Stimulated activated CD4-positive, alpha-beta T cell treated with anti-CD3 and anti-CD28 coated beads, Interleukin-15, amount 100 ng/mL, for 48 hours (primary cell): ENCODE data around the gene MORN1.

Experiments used
- DNase-seq, 2 donors: peaks; one replicate each; pipeline ENCODE4 v3.0.0-alpha.2; 2020; ENCODE audit warnings: low read depth in 2 of 2

MORN1 gene

DNA sequence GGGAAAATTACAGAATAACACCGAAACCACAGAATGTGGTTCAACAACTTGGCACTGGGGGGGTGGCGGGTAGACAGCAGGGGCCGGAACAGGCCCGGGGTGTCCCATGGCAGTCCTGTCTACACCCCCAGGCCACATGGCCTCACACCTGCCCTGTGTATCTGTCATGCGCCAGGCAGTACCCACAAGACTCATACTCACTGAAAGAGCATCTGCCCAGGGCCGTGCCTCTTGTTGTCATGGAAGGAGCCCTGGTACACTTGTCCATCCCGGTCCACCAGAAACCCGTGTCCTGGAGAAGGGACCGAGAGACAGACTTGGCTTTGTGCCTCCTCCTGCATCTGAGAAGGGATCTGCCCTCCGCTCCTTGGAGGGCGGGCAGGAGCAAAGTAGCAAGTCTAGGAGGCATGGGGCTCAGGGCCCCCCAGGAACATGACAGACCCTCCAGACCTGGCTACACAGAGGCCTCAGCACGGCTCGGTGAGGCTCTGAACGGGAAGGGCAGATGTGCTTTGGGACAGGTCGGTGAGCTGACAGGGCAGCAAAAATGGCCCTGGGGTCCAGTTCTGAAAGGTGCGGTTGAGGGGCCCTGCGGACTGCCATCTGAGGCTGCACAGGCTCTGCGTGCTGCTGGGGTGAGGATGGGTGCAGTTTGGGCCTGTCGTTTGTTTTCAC lies 5.6 kb downstream of the MORN1 start:
- DNase-seq, result no peak

DNA sequence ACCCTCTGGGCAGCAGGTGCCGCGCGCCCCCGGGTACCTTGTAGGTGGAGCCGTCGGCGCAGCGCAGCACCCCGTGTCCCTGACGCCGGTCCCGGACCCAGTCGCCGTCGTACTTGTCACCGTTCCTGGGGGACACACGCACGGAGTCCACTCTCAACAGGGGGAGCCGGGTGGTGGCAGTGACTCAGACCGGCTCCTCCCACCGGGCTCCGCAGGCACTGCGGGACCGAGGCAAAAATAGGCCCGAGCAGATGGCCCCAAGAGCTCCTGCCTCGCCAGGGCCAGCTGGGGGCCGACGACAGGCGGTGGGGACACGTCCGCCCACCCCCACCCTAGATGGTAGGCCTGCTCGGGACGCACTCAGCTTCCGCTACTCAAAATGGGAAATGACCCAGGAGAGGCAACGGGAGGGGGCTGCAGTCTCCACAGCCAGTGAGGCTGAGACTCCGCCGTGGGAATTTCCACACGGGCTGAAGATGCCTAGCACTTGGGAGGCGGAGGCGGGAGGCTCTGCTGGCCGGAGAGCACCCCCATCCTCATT lies 6.3 kb downstream of the MORN1 start:
- DNase-seq, result no peak

DNA sequence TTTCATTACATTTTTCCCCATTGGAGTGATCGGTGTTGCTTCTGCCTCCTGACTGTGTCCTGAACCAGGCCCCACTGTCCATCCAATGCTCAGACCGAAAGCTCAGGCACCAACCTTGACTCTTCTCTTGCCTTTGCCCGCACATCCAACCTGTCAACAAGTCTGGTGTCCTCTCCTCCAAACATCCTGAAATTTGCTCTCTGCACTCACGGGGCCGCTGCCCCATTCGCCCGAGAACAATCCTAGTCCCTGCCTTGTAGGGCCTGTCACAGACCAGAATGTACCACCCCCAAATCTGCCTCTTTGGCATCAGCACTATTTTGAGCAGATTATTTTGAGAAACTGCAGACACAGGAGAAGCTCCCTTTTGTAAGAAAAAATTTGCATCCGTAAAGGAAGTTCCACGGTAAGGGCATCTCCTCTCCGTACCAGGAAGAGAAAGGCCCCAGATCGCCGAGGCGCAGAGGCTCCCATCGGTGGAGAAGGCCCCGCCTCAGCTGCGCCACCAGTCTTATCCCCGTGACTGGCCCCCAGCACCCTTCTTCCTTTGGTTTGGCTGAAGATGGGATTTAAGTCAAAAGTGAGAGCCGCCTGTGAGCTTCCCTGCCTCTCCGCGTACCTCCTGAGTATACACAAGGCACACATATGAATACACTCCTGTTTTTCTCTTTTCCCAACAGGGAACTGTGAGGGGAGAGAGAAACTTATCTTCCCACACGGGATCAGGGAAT lies 7.1 kb downstream of the MORN1 start:
- no peak for DNase-seq

DNA sequence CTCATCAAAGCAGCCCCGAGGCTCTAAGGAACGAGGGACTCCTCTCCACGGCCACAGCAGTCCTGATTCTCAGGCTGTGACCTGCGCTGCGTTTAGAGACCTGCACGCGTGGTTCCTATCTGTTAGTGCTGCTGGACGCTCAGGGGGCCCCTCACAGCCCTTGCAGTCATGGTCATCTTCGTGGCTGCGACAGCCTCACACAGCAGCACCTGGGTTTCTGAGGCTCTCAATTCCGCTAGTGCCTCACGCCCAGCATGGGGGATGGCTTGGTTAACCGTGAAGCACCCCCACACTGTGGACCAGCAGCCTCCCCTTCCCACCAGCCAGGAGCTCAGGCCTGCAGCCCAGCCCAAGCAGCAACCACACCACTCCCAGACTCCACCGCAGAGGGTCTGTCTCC lies 7.8 kb downstream of the MORN1 start:
- no peak for DNase-seq

DNA sequence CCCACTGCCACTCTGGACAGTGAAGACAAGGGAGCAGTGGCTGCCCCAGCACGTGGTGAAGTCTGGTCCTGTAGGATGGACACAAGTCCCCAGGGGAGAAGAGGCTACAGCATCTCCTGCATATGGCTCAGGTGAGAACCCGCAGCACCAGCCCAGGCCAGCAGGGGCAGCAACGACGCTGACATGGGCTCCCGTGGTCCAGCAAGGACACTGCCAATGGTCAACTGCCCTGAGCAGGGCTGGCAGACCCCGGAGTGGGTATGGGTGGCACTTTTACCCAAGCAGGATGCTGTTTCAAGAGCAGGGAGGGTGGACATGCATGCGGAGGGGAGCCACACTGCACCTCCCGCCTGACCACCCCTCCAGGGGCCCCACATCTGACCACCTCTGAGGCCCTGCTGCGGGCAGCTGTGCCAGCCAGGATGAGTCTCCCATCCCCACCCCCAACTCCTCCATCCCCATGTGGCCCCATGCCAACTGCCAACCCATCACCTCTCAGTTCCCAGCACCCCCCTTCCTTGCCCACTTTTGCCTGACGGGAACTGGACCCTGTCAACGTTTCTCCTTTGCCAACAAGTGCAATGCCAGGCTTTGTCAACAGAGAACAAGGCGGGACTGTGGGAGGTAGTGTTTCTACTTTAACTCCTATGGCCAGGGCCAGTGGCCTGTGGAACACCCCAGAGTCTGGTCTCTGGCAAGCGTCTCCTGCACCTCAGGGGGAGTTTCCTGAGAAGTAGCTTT lies 8.6 kb downstream of the MORN1 start:
- DNase-seq, result no peak

DNA sequence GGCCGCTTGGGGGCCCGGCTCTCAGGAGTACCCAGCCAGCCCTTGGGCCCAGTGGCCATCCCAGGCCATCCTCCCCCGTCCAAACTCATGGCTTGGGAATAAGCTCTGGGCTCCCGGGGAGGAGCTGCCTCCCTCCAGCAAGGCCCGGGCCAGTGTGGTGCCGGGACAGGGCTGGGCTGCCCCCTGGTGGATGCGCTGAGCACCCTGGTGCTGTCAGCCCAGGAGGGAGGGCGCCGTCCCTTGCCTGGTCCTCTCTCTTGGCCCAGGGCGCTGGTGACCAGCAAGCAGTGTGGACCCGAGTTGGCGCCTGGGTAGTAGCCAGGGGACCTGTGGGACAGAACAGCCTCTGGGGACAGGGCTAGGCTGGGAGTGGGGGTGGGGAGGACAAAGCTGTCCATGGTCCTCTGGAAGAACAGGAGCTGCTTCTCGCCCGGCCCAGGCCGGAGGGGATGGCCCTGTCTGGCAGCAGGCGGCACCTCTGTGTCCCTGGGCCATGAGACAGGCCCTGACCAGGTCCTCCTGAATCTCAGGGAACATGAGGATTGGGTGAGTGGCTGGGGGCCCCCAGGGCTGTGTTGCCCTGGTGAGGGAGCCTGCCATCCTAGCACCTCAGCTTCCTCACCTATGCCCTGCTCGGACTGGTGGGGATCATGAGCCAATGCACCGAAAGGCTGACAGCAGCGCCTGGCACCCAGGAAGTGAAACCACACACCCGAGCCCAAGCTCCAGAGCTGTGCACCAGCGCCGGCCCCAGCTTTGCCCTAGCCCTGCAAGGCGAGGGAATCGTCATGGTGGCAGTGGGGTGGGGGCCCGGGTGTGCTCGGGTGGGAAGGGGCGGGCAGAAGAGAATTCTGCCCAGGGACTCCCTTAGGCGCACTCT lies 9.4 kb downstream of the MORN1 start:
- DNase-seq, result peak; percentile 55 to 75

DNA sequence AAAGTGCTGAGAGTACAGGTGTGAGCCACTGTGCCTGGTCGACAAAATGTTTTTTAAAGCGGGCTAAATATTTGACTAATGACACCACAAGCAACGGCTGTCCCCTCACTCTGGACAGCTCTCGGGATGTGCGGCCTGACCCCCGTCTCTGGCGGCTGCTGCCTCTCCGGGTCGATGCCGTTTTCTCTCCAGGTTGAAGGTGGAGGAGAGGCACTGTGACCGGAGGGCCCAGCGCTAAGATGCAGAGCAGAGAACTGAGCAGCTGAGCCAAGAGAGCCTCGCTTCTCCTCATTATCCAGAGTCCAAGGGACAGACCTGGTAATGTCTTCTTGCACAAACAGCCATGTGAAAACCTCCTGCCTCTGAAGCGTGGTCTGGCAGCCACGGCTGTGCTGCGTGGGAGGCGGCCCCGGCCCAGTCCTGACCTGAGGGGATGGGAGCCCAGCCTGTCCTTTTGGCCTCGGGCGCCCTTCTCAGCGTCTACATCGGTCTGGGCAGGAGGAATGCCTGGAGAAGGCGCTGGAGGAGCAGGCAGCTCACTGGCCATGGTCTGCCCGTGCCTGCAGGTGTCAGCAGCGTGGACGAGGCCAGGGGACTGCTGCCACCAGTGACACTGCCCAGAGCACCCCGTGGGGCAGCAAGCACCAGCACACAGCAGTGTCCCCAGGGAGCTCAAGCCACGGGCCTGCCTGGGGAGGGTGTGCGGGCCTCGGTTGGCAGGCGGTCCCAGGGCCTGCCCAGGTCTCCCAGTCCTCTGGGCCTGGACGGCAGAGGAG lies 10.3 kb downstream of the MORN1 start:
- DNase-seq, result no peak

DNA sequence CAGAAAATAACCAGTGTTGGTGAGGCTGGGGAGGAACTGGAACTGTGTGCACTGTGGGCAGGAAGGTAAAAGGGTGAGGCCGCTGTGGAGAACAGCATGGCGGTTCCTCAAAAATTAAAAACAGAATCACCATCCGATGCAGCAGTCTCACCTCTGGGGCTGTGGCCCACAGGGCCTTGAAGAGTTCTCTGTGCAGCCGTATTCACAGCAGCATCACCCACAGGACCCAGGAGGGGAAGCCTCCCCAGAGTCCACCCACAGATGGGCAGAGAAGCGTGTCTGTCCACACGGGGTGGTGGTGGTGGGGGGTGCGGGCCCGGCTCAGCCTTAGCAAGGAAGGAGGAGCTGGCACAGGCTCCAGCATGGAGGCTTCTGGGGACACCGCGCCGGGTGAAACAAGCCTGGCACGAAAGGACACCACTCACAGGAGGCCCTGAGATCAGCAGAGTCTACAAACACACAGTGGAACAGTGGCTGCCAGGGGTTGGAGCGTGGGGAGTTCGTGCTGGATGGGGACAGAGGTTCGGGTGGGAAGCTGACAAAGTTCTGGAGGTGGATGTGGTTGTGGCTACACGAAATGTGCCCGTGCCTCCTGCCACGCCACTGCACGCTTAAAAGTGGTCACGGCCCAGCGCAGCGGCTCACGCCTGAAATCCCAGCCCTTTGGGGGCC lies 11.5 kb downstream of the MORN1 start:
- DNase-seq, result no peak

DNA sequence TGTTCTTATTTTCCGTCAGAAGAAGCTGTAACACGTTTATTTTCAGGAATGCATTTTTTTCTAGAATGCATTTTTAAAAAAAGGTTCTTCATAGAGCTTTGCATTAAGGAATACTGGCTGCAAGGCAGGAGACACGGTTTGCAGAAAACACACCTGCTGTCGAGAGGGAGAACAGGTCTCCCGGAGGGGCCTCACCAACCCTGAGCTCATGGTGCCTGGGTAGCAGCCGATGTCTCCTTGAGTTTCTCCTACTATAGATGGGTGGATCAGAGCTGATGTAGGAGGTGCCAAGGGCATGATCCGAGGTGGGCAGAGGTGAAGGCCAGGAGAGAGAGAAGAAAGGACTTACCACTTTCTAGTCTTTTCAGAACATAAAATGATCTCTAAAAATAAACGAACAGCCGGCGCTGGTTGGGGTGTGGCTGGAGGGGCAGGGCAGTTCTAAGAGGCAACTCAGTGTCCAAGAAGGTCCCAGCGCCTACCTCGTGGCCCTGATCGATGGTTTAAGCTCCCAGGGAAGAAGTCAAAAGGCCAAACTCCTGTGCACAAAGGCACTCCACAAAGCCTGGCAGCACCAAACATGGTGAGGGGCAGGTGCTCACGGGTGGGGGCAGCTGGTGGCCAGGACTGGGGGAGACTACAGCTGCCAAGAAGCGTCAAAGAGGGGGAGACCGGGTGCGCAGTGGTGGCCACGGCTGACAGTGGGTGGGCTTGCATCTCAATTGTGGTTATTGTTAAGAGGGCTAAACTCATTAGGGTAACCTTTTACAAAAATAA lies 12.2 kb downstream of the MORN1 start:
- no peak for DNase-seq

DNA sequence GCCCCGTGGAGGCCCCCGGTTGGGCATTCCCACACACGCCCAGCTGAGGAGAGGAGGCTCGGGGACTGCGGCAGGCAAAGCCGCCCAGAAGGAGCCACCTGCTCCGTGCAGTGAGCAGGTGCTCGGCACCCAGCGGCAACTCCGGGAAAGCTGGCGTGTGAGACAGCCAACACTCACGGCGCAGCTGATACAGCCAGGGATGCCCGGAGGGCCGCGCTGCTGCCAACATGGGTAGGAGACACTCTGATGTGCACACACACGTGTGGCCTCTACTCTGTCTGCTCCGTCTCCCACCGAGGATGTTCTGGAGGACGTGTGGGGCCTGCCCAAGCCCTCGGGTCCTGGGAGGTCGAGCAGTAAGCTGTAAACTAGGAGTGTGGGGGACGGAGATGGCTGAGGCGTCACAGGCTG lies 12.9 kb downstream of the MORN1 start:
- no peak for DNase-seq

DNA sequence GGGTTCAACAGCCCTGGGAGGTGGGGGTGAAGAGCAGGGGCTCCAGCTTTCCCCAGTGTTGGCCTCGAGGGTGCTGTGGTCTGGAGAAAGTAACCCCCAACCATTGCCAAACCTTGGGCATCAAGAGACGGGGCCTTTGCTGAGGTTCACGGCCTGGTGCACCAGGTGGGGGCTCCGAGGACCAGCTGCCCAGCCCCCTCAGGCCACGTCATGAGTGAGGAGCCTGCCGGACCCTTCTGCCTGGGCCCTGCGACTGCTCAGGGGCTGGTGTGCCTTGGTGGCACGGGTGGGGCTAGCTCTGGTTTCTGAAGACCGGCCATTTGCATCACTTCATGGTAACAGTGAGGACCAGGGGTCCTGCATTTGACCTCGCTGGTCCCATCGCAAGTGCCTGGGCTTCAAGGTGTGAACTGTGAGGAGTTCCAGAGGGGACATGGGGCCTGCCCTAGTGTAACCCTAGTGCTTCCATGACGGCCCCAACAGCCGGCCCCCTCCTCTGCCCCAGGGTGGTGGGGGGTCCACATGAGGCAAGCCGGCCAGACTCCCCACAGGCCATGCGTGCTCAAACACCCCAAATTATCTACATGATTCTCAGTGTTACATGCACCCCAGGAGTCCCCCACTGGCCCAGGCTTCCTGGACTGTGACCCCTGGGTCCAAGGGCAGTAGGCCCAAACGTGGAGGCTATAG lies 13.5 kb downstream of the MORN1 start:
- no peak for DNase-seq

DNA sequence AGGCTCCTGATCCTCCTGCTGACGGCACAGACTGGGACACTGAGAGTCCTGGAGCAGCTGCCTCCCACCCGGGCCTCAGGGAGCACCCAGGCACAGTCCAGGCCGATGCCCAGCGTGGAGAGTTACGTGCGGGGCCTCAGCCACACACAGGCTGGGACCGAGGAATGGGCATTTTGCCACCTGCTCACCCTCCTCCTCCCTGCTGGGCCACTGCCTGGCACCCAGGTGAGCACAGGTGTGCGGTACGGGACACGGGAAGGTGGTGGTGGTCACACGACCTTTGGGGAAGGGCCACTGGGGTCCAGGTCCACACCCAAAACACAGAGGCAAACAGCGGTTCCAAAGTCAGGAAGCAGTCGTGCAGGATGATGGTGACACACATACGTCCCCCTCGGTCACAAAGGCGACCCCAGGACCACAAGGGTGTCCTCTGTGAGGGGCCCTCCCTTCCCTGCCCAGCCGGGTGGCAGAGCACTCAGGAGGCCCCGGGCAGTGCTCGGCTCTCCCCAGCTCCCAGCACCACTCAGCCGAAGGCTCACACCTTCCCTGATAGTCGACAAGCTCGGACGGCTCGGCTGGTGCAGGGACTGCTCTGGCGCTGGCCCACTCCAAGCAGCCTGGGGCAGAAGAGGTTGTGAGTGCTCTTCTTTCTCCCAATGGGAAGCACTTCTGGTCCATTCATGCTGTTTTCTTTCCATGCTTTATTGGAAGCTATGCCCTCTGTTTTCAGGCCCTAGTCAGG lies 14.3 kb downstream of the MORN1 start:
- no peak for DNase-seq

DNA sequence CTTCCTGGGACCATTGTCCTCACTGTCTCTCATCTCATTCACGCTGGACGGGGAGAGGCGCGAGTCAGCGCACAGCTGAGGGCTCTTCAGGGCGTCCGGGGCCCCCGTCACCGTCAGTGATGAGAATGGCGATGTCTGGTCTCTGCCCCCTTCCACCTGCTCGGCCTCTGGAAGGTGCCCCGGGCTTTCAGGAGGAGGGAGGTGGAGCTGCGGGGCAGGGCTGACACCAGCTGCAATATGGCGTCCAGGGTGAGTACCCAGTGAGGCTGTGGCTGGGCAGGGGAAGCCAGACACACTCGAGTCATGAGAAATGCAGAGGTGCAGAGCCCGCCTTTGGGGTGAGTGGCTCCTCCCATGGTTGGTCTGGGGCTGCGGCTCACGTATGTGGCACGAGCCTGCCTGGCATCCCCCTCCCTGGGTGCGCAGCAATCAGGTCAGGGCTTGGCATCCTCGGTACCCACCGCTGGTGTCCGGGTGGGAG lies 15.1 kb downstream of the MORN1 start:
- DNase-seq, result no peak

DNA sequence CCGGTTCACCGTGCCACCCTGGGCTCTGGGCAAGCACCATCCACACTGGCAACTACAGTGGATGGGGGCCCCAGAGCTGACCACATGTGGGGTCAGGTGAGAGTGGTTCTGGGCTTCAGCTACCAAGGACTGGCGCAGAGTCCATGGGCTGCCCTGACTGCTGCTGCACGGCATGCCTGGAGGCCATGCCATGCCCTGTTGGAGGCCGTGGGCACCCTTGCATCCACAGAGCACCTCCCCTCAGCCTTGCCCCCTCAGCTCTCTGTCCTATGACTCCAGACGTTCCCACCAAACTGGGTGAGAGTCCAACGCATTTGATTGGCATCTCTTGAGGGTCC lies 15.5 kb downstream of the MORN1 start:
- no peak for DNase-seq

DNA sequence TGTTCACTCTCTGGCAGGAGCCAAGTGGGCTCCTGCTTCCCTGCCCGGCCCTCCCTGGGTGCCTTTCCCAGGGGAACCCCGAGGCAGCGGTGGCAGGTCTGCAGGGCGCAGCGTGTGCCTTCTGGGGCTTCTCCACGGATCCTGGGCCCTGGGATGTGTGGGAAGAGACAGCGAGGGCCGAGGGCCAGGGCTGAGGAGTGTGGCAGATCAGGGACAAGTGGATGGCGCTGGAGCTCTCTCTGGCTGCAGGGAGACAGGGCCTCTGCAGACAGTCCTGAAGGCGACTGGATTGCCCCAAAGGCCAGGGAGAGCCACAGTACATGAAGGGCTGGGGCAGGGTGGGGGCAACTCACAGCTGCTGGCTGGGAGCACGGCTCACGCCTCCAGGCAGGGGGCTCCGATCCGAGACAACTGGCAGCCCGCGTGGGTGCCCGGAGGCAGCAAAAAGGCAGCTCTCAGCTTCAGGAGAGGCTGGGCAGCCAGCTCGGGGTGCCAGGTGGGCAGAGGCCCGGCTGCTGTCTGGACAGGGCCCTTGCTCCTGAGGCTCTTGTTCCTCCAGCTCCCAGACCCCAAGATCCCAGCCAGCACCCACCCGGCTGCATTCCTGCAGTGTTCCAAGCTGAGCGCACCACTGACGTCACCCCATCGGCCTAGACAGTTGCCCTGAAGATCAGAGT lies 16.0 kb downstream of the MORN1 start:
- no peak for DNase-seq

DNA sequence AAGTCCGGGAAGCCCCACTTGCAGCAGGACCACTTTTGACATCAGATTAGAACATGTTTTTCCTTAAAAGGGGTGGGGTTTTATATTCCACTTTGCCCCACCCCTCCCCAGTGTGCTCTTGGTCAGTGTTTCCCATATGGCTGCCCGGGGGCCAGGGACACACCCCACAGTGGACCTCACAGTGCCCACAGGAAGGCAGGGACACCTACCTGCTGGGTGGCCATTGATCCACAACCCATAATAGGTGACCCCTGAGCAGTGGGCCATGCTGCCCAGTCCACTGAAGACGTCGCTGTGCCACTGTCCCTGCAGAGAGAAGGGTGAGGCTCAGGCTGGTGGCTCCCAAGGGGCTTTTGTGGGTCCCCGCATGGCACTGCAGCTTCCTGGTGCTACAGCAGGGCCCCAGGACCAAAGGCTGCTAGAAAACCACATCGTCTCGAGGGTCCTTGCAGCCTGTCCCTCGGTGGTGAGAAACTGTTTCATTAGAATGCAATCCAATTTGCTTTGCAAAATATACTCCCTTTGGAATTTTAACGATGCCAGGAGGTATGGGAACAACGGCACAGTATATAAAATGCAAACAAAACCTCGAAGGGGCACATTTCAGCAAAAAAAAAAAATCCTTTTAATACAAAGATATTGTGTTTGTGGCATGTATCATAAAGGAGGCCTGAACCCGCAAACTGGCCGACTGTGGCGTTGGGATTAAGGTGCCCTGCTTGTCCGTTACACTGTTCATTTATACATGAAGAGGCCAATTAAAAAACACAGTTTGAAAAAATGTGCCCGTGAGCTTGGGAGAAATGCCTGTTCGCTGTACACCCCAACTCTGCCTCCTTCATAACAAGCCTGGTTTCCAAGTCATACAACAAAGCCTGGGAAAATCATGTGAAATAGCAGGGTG lies 16.9 kb downstream of the MORN1 start:
- no peak for DNase-seq
